ENCODE measurements around the gene ATL3.

The ATL3 gene

DNA sequence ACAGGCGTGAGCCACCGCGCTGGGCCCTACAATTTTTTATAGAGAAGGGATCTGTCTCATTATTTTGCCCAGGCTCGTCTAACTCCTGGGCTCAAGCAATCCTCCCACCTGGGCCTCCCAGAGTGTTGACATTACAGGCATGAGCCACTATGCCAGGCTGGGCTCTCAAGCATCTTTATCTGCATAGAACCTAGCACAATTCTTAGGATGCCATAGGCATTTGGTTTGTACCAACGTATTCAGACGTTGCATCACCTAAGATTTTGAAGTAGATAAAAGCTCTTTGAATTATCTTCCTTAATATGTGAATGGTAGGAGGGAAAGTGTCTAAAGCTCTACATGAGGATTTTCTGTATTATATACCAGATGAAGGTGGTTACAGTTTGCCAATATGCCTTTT lies 40.7 kb upstream of the ATL3 start:
- no peak overlapping the region for H3K9ac ChIP-seq (ENCODE audit: low read length)
- TF ChIP-seq EZH2phosphoT487 (IDR thresholded peaks at IDR 0.05; ENCODE audit: low read length) (no peak), EZH2 (optimal IDR thresholded peaks at IDR 0.05; ENCODE audit: low read depth, low read length) (no peak)
- TF ChIP-seq, protein P1, sequence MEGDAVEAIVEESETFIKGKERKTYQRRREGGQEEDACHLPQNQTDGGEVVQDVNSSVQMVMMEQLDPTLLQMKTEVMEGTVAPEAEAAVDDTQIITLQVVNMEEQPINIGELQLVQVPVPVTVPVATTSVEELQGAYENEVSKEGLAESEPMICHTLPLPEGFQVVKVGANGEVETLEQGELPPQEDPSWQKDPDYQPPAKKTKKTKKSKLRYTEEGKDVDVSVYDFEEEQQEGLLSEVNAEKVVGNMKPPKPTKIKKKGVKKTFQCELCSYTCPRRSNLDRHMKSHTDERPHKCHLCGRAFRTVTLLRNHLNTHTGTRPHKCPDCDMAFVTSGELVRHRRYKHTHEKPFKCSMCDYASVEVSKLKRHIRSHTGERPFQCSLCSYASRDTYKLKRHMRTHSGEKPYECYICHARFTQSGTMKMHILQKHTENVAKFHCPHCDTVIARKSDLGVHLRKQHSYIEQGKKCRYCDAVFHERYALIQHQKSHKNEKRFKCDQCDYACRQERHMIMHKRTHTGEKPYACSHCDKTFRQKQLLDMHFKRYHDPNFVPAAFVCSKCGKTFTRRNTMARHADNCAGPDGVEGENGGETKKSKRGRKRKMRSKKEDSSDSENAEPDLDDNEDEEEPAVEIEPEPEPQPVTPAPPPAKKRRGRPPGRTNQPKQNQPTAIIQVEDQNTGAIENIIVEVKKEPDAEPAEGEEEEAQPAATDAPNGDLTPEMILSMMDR (IDR thresholded peaks at IDR 0.05; ENCODE audit: low read length): no peak
- H3K79me2 ChIP-seq (ENCODE audit: low read length): peaks cover 91% of the 10 kb centered on the region
- H3K9me2 ChIP-seq (replicated peaks; ENCODE audit: insufficient read depth, low read length): no peaks in the 10 kb centered on the region
- no peak overlapping the region for H3K4me3 ChIP-seq (ENCODE audit: low read length)
- no peaks in the 10 kb centered on the region; the same call in 1 of the 2 replicates for H4K20me1 ChIP-seq (ENCODE audit: insufficient read depth, low read length)
- H3K9me3 ChIP-seq (replicated peaks; ENCODE audit: insufficient read depth, low read length): no peaks in the 10 kb centered on the region
- no peak overlapping the region for H2AFZ ChIP-seq (ENCODE audit: low read length)
- DNase-seq: no peak
- H3K4me2 ChIP-seq (ENCODE audit: low read depth, low read length): no peak overlapping the region
- H3K27ac ChIP-seq (ENCODE audit: low read length): no peak overlapping the region
- no peaks in the 10 kb centered on the region for H3K4me1 ChIP-seq (ENCODE audit: low read length)
- H3F3A ChIP-seq (ENCODE audit: insufficient read depth, low read length): no peaks in the 10 kb centered on the region
- no peaks in the 10 kb centered on the region for H3K27me3 ChIP-seq (replicated peaks; ENCODE audit: insufficient read depth, low read length)
- no peaks in the 10 kb centered on the region for H3K36me3 ChIP-seq (replicated peaks; ENCODE audit: insufficient read depth, low read length)

DNA sequence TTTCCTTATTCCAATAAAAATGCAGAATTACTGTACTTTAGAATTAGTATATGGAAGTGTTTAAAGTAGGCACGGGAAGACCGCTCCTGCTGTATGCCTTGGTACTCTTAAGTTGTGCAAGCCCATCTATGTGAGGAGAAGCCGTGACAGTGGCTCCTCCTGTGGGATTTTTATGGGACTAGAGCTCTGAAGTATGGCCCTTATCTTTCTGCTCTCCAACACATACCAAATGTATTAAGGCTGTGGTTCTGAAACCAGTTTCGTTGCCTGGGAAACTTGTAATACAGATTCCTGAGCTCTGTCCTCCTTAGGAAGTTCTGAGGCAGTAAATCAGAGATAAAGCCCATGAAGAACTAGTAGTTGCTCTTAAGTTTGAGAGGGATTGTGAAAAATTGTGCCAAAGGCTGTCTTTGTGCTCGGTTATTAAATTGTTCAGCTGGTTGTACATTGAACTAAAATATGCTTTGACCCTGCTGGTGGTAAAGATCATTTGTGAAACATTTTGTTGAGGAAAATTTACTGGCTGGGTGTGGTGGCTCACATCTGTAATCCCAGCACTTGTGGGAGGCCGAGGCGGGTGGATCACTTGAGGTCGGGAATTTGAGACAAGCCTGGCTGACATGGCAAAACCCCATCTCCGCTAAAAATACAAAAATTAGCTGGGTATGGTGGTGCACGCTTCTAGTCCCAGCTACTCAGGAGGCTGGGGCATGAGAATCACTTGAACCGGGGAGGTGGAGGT lies 39.5 kb upstream of the ATL3 start:
- no peaks in the 10 kb centered on the region for H3K9me2 ChIP-seq (replicated peaks; ENCODE audit: insufficient read depth, low read length)
- H3K4me2 ChIP-seq (ENCODE audit: low read depth, low read length): no peak overlapping the region
- no peaks in the 10 kb centered on the region for H3K36me3 ChIP-seq (replicated peaks; ENCODE audit: insufficient read depth, low read length)
- H3F3A ChIP-seq (ENCODE audit: insufficient read depth, low read length): no peaks in the 10 kb centered on the region
- peaks cover 94% of the 10 kb centered on the region for H3K79me2 ChIP-seq (ENCODE audit: low read length)
- H3K9ac ChIP-seq (ENCODE audit: low read length): no peak overlapping the region
- H3K27me3 ChIP-seq (replicated peaks; ENCODE audit: insufficient read depth, low read length): no peaks in the 10 kb centered on the region
- no peaks in the 10 kb centered on the region for H3K9me3 ChIP-seq (replicated peaks; ENCODE audit: insufficient read depth, low read length)
- H2AFZ ChIP-seq (ENCODE audit: low read length): no peak overlapping the region
- H3K27ac ChIP-seq (ENCODE audit: low read length): no peak overlapping the region
- H3K4me3 ChIP-seq (ENCODE audit: low read length): no peak overlapping the region
- no peaks in the 10 kb centered on the region for H3K4me1 ChIP-seq (ENCODE audit: low read length)
- H4K20me1 ChIP-seq (ENCODE audit: insufficient read depth, low read length): no peaks in the 10 kb centered on the region; the same call in 1 of the 2 replicates
- no peak for DNase-seq
- TF ChIP-seq EZH2 (optimal IDR thresholded peaks at IDR 0.05; ENCODE audit: low read depth, low read length): no peak
- TF ChIP-seq, protein P1 (IDR thresholded peaks at IDR 0.05; ENCODE audit: low read length): no peak
- TF ChIP-seq EZH2phosphoT487 (IDR thresholded peaks at IDR 0.05; ENCODE audit: low read length): no peak

DNA sequence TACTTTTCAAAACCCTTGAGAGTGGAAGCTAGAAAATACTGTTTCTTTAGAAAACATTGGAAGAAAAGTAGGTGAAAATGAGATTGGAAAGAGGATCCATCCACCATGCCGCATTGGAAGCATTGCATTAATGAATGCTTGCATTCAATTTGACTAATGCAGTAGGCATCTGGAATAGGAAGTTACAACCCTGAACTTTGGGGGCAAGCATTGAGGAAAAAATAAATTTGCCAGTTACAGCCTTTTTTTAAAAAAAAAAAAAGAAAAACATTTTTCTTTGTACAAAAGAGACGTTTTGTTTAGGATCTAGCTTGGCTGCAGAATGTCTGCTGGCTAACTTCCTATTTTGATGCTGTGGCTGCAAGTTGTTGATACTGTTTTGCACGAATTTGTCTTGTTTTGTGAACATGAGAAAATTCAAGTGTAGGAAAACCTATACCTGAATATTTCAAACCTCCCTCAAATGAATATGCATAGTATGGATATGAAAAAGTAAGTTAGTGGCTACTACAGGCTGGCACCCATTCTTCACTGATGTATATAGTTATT lies 38.2 kb upstream of the ATL3 start:
- Histone ChIP-seq H3K36me3 (replicated peaks; ENCODE audit: insufficient read depth, low read length) (no peaks in the 10 kb centered on the region), H3K9ac (ENCODE audit: low read length) (no peak overlapping the region), H3K79me2 (ENCODE audit: low read length) (peaks cover 95% of the 10 kb centered on the region), H3F3A (ENCODE audit: insufficient read depth, low read length) (no peaks in the 10 kb centered on the region), H3K4me3 (ENCODE audit: low read length) (no peak overlapping the region), H3K4me2 (ENCODE audit: low read depth, low read length) (no peak overlapping the region), H2AFZ (ENCODE audit: low read length) (no peak overlapping the region), H3K9me3 (replicated peaks; ENCODE audit: insufficient read depth, low read length) (no peaks in the 10 kb centered on the region), H4K20me1 (ENCODE audit: insufficient read depth, low read length) (no peaks in the 10 kb centered on the region; the same call in 1 of the 2 replicates), H3K27me3 (replicated peaks; ENCODE audit: insufficient read depth, low read length) (no peaks in the 10 kb centered on the region), H3K27ac (ENCODE audit: low read length) (no peak overlapping the region), H3K9me2 (replicated peaks; ENCODE audit: insufficient read depth, low read length) (no peaks in the 10 kb centered on the region), H3K4me1 (ENCODE audit: low read length) (no peaks in the 10 kb centered on the region)
- DNase-seq: no peak
- TF ChIP-seq, protein P1 (IDR thresholded peaks at IDR 0.05; ENCODE audit: low read length): no peak
- TF ChIP-seq EZH2 (optimal IDR thresholded peaks at IDR 0.05; ENCODE audit: low read depth, low read length): no peak
- no peak for TF ChIP-seq EZH2phosphoT487 (IDR thresholded peaks at IDR 0.05; ENCODE audit: low read length)
